ENCODE measurements around the gene FSIP1.
"Not testable (repeated sequence)": the region's sequence is repeated elsewhere in the genome, so short reads cannot be mapped to it uniquely, and the experiment has no call there.

Gene FSIP1

GRCh38 chr15:39782441-39783138, at the start of gene FSIP1:
TSS of gene FSIP1 (minus strand) at chr15:39782841. CDS start at chr15:39776524, 6,317 bp downstream.
- peak; percentile 95 for DNase-seq

- no peak for DNase-seq
Observed at GRCh38 chr15:39830166-39830565, 47.5 kb upstream of the FSIP1 start.

GRCh38 chr15:39828374-39828931, 45.8 kb upstream of the FSIP1 start:
- DNase-seq, result no peak

- DNase-seq, result no peak
Observed at GRCh38 chr15:39826975-39827374, 44.3 kb upstream of the FSIP1 start.

GRCh38 chr15:39823634-39824033, 41.0 kb upstream of the FSIP1 start:
- no peak for DNase-seq

GRCh38 chr15:39820050-39820602, 37.5 kb upstream of the FSIP1 start:
- DNase-seq, result no peak

- DNase-seq, result no peak
Observed at GRCh38 chr15:39819533-39819932, 36.9 kb upstream of the FSIP1 start.

- DNase-seq, result no peak
Observed at GRCh38 chr15:39817892-39818291, 35.3 kb upstream of the FSIP1 start.

- DNase-seq, result no peak
Observed at GRCh38 chr15:39814489-39814888, 31.8 kb upstream of the FSIP1 start.

GRCh38 chr15:39812651-39813050, 30.0 kb upstream of the FSIP1 start:
- not testable (repeated sequence) for DNase-seq

GRCh38 chr15:39808909-39809308, 26.3 kb upstream of the FSIP1 start:
- DNase-seq, result no peak

- no peak for DNase-seq
Observed at GRCh38 chr15:39807791-39808190, 25.1 kb upstream of the FSIP1 start.

- no peak for DNase-seq
Observed at GRCh38 chr15:39804026-39804425, 21.4 kb upstream of the FSIP1 start.

- no peak for DNase-seq
Observed at GRCh38 chr15:39803016-39803415, 20.4 kb upstream of the FSIP1 start.

GRCh38 chr15:39801641-39802309, 19.1 kb upstream of the FSIP1 start:
- DNase-seq, result no peak

- DNase-seq, result no peak
Observed at GRCh38 chr15:39799552-39800011, 16.9 kb upstream of the FSIP1 start.

GRCh38 chr15:39798382-39798781, 15.7 kb upstream of the FSIP1 start:
- no peak for DNase-seq

- no peak for DNase-seq
Observed at GRCh38 chr15:39797407-39797806, 14.8 kb upstream of the FSIP1 start.

GRCh38 chr15:39796601-39797000, 14.0 kb upstream of the FSIP1 start:
- no peak for DNase-seq

GRCh38 chr15:39795486-39795885, 12.8 kb upstream of the FSIP1 start:
- DNase-seq, result no peak

GRCh38 chr15:39794954-39795353, 12.3 kb upstream of the FSIP1 start:
- DNase-seq, result no peak

GRCh38 chr15:39793923-39794322, 11.3 kb upstream of the FSIP1 start:
- no peak for DNase-seq

GRCh38 chr15:39792844-39793335, 10.2 kb upstream of the FSIP1 start:
- no peak for DNase-seq

Measured in CD4-positive, alpha-beta T cell treated with Interleukin-10 for 1 hour (primary cell).